Right cardiac atrium (tissue), 5 donors: ENCODE results near the gene DIO3. TPM values are rescaled to one million over a fixed set of nuclear protein-coding genes. Genes with fewer than 3 reads are reported as not detected.
"Not testable (repeated sequence)": the region's sequence is repeated elsewhere in the genome, so short reads cannot be mapped to it uniquely, and the experiment has no call there.

Source experiments
- ATAC-seq, 2 donors: fragments of 200-7000 bp; cut with Tn5 transposase; one replicate each; pipeline versions ENCODE4 v1.8.0 to v1.9.1; 2020; ENCODE audit warnings: moderate library complexity in 2 of 2, mild to moderate bottlenecking in 1 of 2
- DNase-seq, 3 donors: peaks; one replicate each; pipeline ENCODE4 v3.0.0-alpha.2; 2020
- H3K27ac ChIP-seq: one replicate; pipeline ENCODE4 v1.5.1; 2013; ENCODE audit warnings: mild to moderate bottlenecking, low read length, control low read depth, moderate library complexity
- H3K27me3 ChIP-seq: one replicate; pipeline ENCODE4 v1.6.1; 2013; ENCODE audit not compliant: control insufficient read depth, insufficient read depth
- H3K4me1 ChIP-seq: one replicate; pipeline ENCODE4 v1.6.1; 2013; ENCODE audit warnings: low read length; ENCODE audit not compliant: control insufficient read depth, insufficient read depth
- H3K4me3 ChIP-seq: one replicate; pipeline ENCODE4 v1.5.1; 2013; ENCODE audit warnings: low read length, control low read depth
- H3K9me3 ChIP-seq: one replicate; pipeline ENCODE4 v1.6.1; 2013; ENCODE audit warnings: low read length; ENCODE audit not compliant: control insufficient read depth
- WGBS: extraction: QIAGEN DNeasy Blood & Tissue Kit; methylation state at CpG from one replicate; pipeline ENCODE4 v1.1.7; 2013; 5-methylcytosine and 5-hydroxymethylcytosine counted together
- intact Hi-C, 4 donors: fragments of 100-400 bp; cut with DNase I; formaldehyde crosslinking; loops; one replicate each; pipeline versions ENCODE4 v1.11.0 to v1.14.0; 2022 to 2023
- polyA plus RNA-seq: library from polyadenylated mRNA; stranded (reverse); fragments of 200-250 nt; gene quantifications from one replicate; pipeline ENCODE4 v1.2.3, GENCODE V29; 2013
- total RNA-seq, 4 donors: library from RNA; stranded (reverse); fragmentation: NEBNext Ultra II Directional; extraction: Animal tissue kit (Norgen Biotek cat#: 25700); gene quantifications; one replicate each; pipeline ENCODE4 v1.2.1, GENCODE V29; 2021
- donor health status: healthy with polysubstance abuse.
- donor health status: DM: no; HTN: yes; CAD: no.
- donor health status: DM: no; HTN: no; CAD: no.
- donor health status: DM: no; HTN: yes; CAD: no; lungs with severe emphysema.
- donor health status: DM: yes; HTN: yes; CAD: no.

Gene DIO3
- total and polyA plus RNA-seq, 5 donors: 0.17 to 0.34 TPM; not detected in 3

- intact Hi-C loops: no loop called here
- no peaks in the 10 kb centered on the region for H3K4me1 ChIP-seq
- 95% methylated on average over 16 of the region's 16 CpGs for whole genome bisulfite sequencing
- no peak for ATAC-seq
- H3K4me3 ChIP-seq: no peak overlapping the region
- H3K27ac ChIP-seq: no peak overlapping the region
- no peaks in the 10 kb centered on the region for H3K9me3 ChIP-seq
- no peaks in the 10 kb centered on the region for H3K27me3 ChIP-seq
- no peak for DNase-seq
Observed at GRCh38 chr14:101543814-101544213, 17.5 kb upstream of the DIO3 start.

GRCh38 chr14:101544550-101544949 is 16.7 kb upstream of the DIO3 start:
- intact Hi-C loops: no loop called here
- no peak overlapping the region for H3K4me3 ChIP-seq
- no peaks in the 10 kb centered on the region for H3K27me3 ChIP-seq
- DNase-seq: no peak
- no peak for ATAC-seq
- H3K27ac ChIP-seq: no peak overlapping the region
- no peaks in the 10 kb centered on the region for H3K9me3 ChIP-seq
- 72% methylated on average over 9 of the region's 9 CpGs for WGBS
- H3K4me1 ChIP-seq: no peaks in the 10 kb centered on the region

- Histone ChIP-seq H3K27me3 (no peaks in the 10 kb centered on the region), H3K9me3 (no peaks in the 10 kb centered on the region), H3K4me3 (no peak overlapping the region), H3K4me1 (no peaks in the 10 kb centered on the region), H3K27ac (no peak overlapping the region)
- peak in 1 of 3 donors; percentile 36 for DNase-seq
- intact Hi-C loops: no loop called here
- ATAC-seq: no peak
- 78% methylated on average over 11 of the region's 11 CpGs for WGBS
Observed at GRCh38 chr14:101546706-101547105, 14.6 kb upstream of the DIO3 start.

GRCh38 chr14:101547107-101547738 is 14.1 kb upstream of the DIO3 start:
- 81% methylated on average over 10 of the region's 10 CpGs for WGBS

GRCh38 chr14:101547961-101548669 is 13.2 kb upstream of the DIO3 start:
- no peaks in the 10 kb centered on the region for H3K9me3 ChIP-seq
- H3K27ac ChIP-seq: no peak overlapping the region
- intact Hi-C loops: no loop called here
- no peak overlapping the region for H3K4me3 ChIP-seq
- H3K27me3 ChIP-seq: no peaks in the 10 kb centered on the region
- no peaks in the 10 kb centered on the region for H3K4me1 ChIP-seq
- DNase-seq (peak in 1 of 3 donors; percentile 31), ATAC-seq (no peak)
- WGBS: 51% methylated on average over 16 of the region's 16 CpGs

More at GRCh38 chr14:101547107-101547738, 14.1 kb upstream of the DIO3 start:
- Histone ChIP-seq H3K27me3 (no peaks in the 10 kb centered on the region), H3K9me3 (no peaks in the 10 kb centered on the region), H3K27ac (no peak overlapping the region), H3K4me1 (no peaks in the 10 kb centered on the region), H3K4me3 (no peak overlapping the region)
- ATAC-seq: no peak
- intact Hi-C loops: no loop called here
- DNase-seq: peak in 1 of 3 donors; percentile 23

- Histone ChIP-seq H3K4me3 (no peak overlapping the region), H3K27ac (no peak overlapping the region), H3K4me1 (no peaks in the 10 kb centered on the region), H3K9me3 (no peaks in the 10 kb centered on the region), H3K27me3 (no peaks in the 10 kb centered on the region)
- 77% methylated on average over 5 of the region's 5 CpGs for WGBS
- ATAC-seq (no peak), DNase-seq (peak in 1 of 3 donors; percentile 4)
- intact Hi-C loops: no loop called here
Observed at GRCh38 chr14:101548710-101549109, 12.6 kb upstream of the DIO3 start.

GRCh38 chr14:101549154-101549553 is 12.1 kb upstream of the DIO3 start:
- no peaks in the 10 kb centered on the region for H3K9me3 ChIP-seq
- no peak for ATAC-seq
- H3K27ac ChIP-seq: no peak overlapping the region
- DNase-seq: peak in 1 of 3 donors; percentile 24
- H3K4me3 ChIP-seq: no peak overlapping the region
- intact Hi-C loops: no loop called here
- WGBS: 89% methylated on average over 18 of the region's 18 CpGs
- H3K4me1 ChIP-seq: no peaks in the 10 kb centered on the region
- no peaks in the 10 kb centered on the region for H3K27me3 ChIP-seq

- peak in 1 of 3 donors; percentile 7 for DNase-seq
- H3K4me1 ChIP-seq, H3K4me3 ChIP-seq, intact Hi-C loops, H3K27me3 ChIP-seq, H3K9me3 ChIP-seq, H3K27ac ChIP-seq, ATAC-seq: not testable (repeated sequence)
- WGBS: 87% methylated on average over 5 of the region's 5 CpGs
Observed at GRCh38 chr14:101550202-101550912, 10.9 kb upstream of the DIO3 start.

GRCh38 chr14:101551729-101552595 is 9.3 kb upstream of the DIO3 start:
- DNase-seq: peak in 1 of 3 donors; percentile 30
- WGBS: 85% methylated on average over 24 of the region's 24 CpGs
- H3K27ac ChIP-seq: no peak overlapping the region
- ATAC-seq: no peak
- no peaks in the 10 kb centered on the region for H3K4me1 ChIP-seq
- no peaks in the 10 kb centered on the region for H3K27me3 ChIP-seq
- H3K4me3 ChIP-seq: no peak overlapping the region
- no peaks in the 10 kb centered on the region for H3K9me3 ChIP-seq
- intact Hi-C loops: no loop called here

- peak in 1 of 3 donors; percentile 11 for DNase-seq
- Histone ChIP-seq H3K4me1 (no peaks in the 10 kb centered on the region), H3K27me3 (no peaks in the 10 kb centered on the region), H3K27ac (no peak overlapping the region), H3K9me3 (no peaks in the 10 kb centered on the region), H3K4me3 (no peak overlapping the region)
- intact Hi-C loops: no loop called here
- 78% methylated on average over 9 of the region's 9 CpGs for WGBS
- no peak for ATAC-seq
Observed at GRCh38 chr14:101552786-101553231, 8.5 kb upstream of the DIO3 start.
